VCaP (cell line): Measurements from ENCODE around the gene RALGDS.
"Not testable (repeated sequence)": the region's sequence is repeated elsewhere in the genome, so short reads cannot be mapped to it uniquely, and the experiment has no call there.

Source experiments
- H3K27ac ChIP-seq: fragments of 450-650 bp; 2 replicates; pipeline ENCODE4 v1.5.1; 2017
- CTCF ChIP-seq: fragments of 450-650 bp; conservative IDR thresholded peaks from 2 replicates; pipeline ENCODE4 v1.5.1; 2017; ENCODE audit warnings: mild to moderate bottlenecking, moderate library complexity

The RALGDS gene

GRCh38 chr9:133071484-133072150 is 49.4 kb downstream of the RALGDS start:
- H3K27ac ChIP-seq = no peak overlapping the region
- no peak for TF ChIP-seq CTCF

- not testable (repeated sequence) for H3K27ac ChIP-seq
Measured at GRCh38 chr9:133070985-133071384, 50.1 kb downstream of the RALGDS start.

- not testable (repeated sequence) for H3K27ac ChIP-seq
Measured at GRCh38 chr9:133070500-133070961, 50.5 kb downstream of the RALGDS start.

GRCh38 chr9:133068431-133068830 is 52.6 kb downstream of the RALGDS start:
- not testable (repeated sequence) for H3K27ac ChIP-seq

GRCh38 chr9:133067813-133068212 is 53.2 kb downstream of the RALGDS start:
- no peak for TF ChIP-seq CTCF
- H3K27ac ChIP-seq = no peak overlapping the region

- no peak for TF ChIP-seq CTCF
- H3K27ac ChIP-seq = no peak overlapping the region
Measured at GRCh38 chr9:133067006-133067405, 54.0 kb downstream of the RALGDS start.

GRCh38 chr9:133066181-133066983 is 54.7 kb downstream of the RALGDS start:
- no peak overlapping the region for H3K27ac ChIP-seq
- no peak for TF ChIP-seq CTCF

- no peak for TF ChIP-seq CTCF
- H3K27ac ChIP-seq = no peak overlapping the region
Measured at GRCh38 chr9:133065070-133065388, 56.0 kb downstream of the RALGDS start.

GRCh38 chr9:133064241-133065069 is 56.6 kb downstream of the RALGDS start:
- H3K27ac ChIP-seq = no peak overlapping the region
- no peak for TF ChIP-seq CTCF
